Activated naive CD4-positive, alpha-beta T cell treated with anti-CD3 and anti-CD28 coated beads, Interleukin-2, amount 10 ng/mL, durations not matched to agents 7 days and 5 days (primary cell): ENCODE results near the gene MYPOP.

Experiments used
- CTCF ChIA-PET: fragments of 350-600 bp; sonication (Branson Sonifier 250); formaldehyde crosslinking; loops from one replicate; lab custom pipeline; 2021; ENCODE audit warnings: antibody characterized with exemption; lab: Charles Lee
- DNase-seq: peaks from one replicate; pipeline ENCODE4 v3.0.0-alpha.2; 2020
- H3K27ac Mint-ChIP-seq: one replicate; pipeline ENCODE4 v1.8.0; 2021; ENCODE audit warnings: mild to moderate bottlenecking, moderate library complexity, mixed read lengths
- H3K27me3 Mint-ChIP-seq: one replicate; pipeline ENCODE4 v1.8.0; 2021; ENCODE audit warnings: mild to moderate bottlenecking, mixed read lengths
- H3K36me3 Mint-ChIP-seq: one replicate; pipeline ENCODE4 v1.8.0; 2021; ENCODE audit warnings: mixed read lengths
- H3K4me1 Mint-ChIP-seq: one replicate; pipeline ENCODE4 v1.8.0; 2021; ENCODE audit warnings: mixed read lengths
- H3K4me3 Mint-ChIP-seq: one replicate; pipeline ENCODE4 v1.8.0; 2021; ENCODE audit warnings: mild to moderate bottlenecking, moderate library complexity, mixed read lengths
- H3K9me3 Mint-ChIP-seq: one replicate; pipeline ENCODE4 v1.8.0; 2021; ENCODE audit warnings: mixed read lengths

MYPOP gene

DNA sequence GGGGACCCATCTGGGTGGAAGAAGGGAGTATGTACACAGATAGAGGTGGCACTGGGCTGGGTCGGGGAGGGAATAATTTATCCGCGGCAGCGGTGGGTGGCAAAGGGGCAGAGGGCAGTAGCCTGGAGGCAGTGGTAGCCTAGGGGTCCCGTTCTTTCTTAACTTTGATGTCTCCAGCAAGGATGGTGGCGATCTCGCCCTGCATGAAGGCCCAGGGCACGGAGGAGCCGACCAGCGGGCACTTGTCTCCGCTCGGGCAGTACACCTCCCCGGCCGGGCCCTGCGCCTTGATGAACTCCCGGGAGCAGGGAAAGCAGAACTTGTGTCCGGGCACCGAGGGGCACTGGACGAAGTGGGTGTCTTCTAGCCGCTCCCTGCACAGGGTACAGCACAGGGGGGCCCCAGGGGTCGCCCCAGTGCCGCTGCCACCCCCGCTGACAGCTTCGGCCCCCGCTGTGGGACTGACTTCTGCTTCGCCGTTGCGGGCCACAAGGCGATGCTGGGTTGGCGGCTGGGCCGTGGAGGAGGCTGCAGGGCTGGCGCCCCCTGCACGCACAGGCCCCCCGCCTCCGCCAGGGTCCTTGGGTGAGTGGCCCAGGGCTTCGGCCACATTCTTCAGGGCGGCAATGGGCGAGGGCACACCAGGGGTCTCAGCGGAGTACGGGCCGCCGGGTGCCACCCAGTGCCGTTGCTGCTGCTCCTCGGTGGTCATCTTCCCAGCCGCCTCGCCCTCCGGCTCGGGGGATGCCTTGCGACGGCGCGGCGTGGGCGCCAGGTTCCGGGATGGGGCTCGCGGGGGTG, 18.3 kb downstream of the MYPOP start:
- Mint-ChIP-seq H3K9me3 (no peaks in the 10 kb centered on the region), H3K36me3 (peaks cover 4% of the 10 kb centered on the region), H3K27me3 (peaks cover 14% of the 10 kb centered on the region), H3K4me1 (peaks cover 40% of the 10 kb centered on the region), H3K4me3 (peak overlapping the region; percentile 65), H3K27ac (peak overlapping the region; percentile 65)
- CTCF ChIA-PET: interaction anchor here (1.1 to 5.3 kb wide), 3 partner anchors 17 to 114 kb away, joined by 3 to 58 read pairs (median 22); partner anchors contain the start of genes FOXA3, SIX5 and SYMPK
- no peak for DNase-seq

DNA sequence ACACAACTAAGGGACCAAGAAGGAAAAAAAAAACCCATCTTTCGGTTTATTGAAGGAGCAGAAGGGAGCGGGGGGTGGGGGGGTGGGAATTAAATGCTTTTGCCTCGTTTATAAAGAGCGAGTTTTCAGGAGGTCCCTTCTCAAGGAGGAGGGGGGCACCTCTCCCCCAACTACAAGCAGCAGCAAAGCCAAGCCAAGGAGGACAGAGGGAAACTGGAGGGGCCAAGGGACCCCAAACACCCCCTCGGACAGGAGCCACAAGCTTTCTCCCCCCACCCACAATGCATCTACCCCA, 18.9 kb downstream of the MYPOP start:
- H3K27ac Mint-ChIP-seq: peak overlapping the region; percentile 43
- CTCF ChIA-PET: interaction anchor here (1.1 to 5.3 kb wide), 4 partner anchors 17 to 114 kb away, joined by 3 to 58 read pairs (median 14); partner anchors contain the start of genes FOXA3, SIX5 and SYMPK

DNA sequence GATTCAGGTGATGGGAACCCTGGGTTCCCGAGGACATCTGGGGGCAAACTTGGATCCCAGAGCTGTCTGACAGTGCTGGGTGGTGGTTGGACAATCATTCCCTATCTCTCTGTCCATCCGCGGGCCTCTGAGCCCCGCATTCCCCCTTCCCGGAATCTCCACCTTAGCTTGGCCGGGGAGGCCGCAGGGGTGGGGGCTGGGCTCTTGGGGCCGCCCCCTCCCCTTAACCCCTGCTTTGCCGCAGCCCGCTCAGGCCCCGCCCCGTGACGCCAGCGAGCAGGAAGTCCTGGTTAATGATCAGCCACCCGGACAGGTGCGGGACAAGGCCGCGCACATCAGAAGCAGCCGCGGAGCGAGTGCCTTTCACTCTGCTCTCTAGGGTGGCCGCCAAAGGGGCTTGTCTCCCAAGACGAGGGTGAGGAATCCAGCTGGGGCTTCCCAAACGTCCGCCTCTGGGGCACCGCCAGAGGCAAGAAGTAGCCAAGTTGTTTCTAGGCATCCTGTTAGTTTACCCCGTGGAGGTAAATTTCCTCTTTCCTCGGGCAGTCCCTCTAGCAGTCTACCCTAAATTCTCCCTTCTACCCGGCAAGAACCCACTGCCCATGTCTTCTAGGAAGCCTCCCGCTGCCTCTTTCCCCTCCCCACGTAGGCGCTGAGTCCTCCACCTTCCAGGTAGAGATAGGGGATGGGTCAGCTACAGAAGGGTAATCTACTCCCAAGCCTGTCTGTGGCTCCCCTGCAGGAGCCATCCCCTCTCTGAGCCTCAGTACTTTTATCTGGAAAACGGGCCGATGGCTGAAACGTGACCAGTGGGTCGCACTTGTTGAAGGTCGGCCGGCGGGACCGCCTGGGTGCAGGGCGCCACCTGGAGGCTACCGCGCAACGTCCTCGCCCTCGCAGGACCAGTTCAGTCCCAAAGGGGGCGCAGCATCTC, 19.5 kb downstream of the MYPOP start:
- H3K9me3 Mint-ChIP-seq: no peaks in the 10 kb centered on the region
- DNase-seq: peak; percentile 89
- H3K27ac Mint-ChIP-seq: peak overlapping the region; percentile 43
- peaks cover 20% of the 10 kb centered on the region for H3K27me3 Mint-ChIP-seq
- H3K4me3 Mint-ChIP-seq: peak overlapping the region; percentile 65
- peaks cover 44% of the 10 kb centered on the region for H3K4me1 Mint-ChIP-seq
- H3K36me3 Mint-ChIP-seq: peaks cover 4% of the 10 kb centered on the region
- CTCF ChIA-PET: interaction anchor here (1.1 to 5.3 kb wide), 8 partner anchors 12 to 135 kb away, joined by 4 to 58 read pairs (median 9); partner anchors contain the start of genes FOXA3, MYPOP, SIX5 and SYMPK

More for the DNA sequence above, 18.9 kb downstream of the MYPOP start:
- DNase-seq: no peak
- peaks cover 41% of the 10 kb centered on the region for H3K4me1 Mint-ChIP-seq
- H3K9me3 Mint-ChIP-seq: no peaks in the 10 kb centered on the region
- peaks cover 17% of the 10 kb centered on the region for H3K27me3 Mint-ChIP-seq
- H3K4me3 Mint-ChIP-seq: peak overlapping the region; percentile 65
- H3K36me3 Mint-ChIP-seq: peaks cover 4% of the 10 kb centered on the region

DNA sequence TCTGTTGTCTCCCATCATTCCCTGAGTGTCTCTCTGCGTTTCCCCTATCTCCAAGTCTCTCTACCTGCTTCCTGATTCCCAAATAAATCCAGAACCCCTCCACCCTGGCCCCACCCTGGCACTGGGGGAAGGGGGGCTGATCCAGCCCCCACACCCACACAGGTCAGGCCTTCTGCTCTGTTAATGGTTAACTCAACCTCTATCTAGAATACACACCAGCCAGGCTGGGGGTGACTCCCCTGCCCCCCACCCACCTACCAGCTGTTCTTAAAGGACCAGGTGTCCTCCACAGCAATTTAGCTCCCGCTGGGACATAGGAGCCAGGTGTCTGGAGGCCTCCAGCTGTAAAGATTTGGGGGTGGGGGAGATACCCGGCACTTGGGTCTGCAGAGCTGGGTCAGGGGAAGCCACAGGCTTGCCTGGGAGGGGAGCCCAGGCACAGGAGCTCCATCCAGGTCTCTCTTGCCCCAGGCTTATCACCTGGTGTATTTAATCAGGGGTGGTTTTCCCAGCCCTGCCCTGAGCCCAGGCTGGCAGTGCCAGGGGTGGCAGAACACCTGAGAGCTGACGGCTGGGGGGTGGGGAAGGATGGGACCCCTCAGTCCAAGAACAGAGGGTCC, 20.4 kb downstream of the MYPOP start:
- CTCF ChIA-PET: interaction anchor here (0.7 to 5.3 kb wide), 10 partner anchors 11 to 136 kb away, joined by 3 to 58 read pairs (median 4); partner anchors contain the start of genes FOXA3, MYPOP, SIX5 and SYMPK
- Mint-ChIP-seq H3K4me3 (no peak overlapping the region), H3K27me3 (peaks cover 27% of the 10 kb centered on the region), H3K9me3 (no peaks in the 10 kb centered on the region), H3K4me1 (peaks cover 44% of the 10 kb centered on the region), H3K36me3 (peaks cover 4% of the 10 kb centered on the region), H3K27ac (no peak overlapping the region)
- DNase-seq: no peak

DNA sequence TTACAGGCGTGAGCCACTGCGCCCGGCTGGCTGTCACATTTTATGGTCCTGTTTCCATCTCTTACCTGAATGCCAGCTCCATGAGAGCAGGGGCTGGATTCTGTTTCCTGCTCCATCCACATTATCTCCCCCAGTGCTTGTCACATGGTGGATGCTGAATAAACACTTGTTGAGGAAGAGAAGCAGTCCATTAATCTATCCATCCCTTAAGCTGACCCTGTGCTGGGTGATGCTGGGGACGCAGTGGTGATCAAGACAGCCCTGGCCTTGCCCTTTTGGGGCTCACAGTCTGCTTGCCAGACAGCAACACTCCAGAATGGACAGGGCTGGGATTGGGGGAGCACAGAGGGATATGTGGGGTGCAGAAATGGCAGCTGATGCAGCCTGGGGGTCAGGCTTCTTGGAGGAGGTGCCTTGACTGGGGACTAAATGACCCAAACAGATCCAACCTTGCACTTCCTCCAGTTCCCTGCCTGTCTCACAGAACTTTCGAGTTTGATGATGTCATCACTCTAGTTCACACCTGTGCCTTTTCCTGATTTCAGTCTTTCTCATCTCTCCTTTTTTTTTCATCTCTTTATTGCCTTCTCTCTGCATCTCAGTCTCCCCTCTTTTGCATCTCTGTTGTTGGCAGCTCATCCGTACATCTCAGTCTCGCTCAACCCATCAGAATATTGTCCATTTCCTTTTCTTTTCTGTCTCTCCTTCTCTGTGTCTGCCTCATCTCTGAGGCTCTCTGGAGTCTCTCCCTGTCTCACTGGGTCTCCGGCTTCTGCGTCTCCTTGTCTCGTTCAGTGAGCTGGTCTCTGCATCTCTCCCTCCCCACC, 21.1 kb downstream of the MYPOP start:
- DNase-seq: no peak
- Mint-ChIP-seq H3K4me3 (no peak overlapping the region), H3K9me3 (no peaks in the 10 kb centered on the region), H3K4me1 (peaks cover 43% of the 10 kb centered on the region), H3K27ac (no peak overlapping the region), H3K27me3 (peaks cover 34% of the 10 kb centered on the region), H3K36me3 (peaks cover 4% of the 10 kb centered on the region)
- CTCF ChIA-PET: interaction anchor here (0.7 to 5.3 kb wide), 8 partner anchors 16 to 136 kb away, joined by 3 to 58 read pairs (median 4); partner anchors contain the start of genes FOXA3, MYPOP and SYMPK

DNA sequence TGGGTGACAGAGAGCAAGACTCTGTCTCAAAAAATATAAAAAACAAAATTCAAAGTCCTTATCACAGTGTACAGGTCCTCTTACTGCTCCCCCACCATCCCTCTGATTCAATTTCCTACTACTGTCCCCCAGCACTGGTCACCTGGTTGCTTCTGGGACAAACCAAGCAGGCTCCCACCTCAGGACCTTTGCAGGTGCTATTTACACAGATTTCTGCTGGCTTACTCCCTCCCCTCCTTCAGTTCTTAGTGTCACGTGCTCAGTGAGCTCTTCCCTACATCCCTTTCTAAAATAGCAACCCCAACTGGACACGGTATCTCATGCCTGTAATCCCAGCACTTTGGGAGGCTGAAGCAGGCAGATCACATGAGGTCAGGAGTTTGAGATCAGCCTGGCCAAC, 22.4 kb downstream of the MYPOP start:
- Mint-ChIP-seq H3K9me3 (no peaks in the 10 kb centered on the region), H3K27me3 (peaks cover 48% of the 10 kb centered on the region), H3K4me3 (no peak overlapping the region), H3K36me3 (peaks cover 4% of the 10 kb centered on the region), H3K4me1 (peaks cover 42% of the 10 kb centered on the region), H3K27ac (no peak overlapping the region)
- DNase-seq: no peak
- CTCF ChIA-PET: interaction anchor here (1.1 to 1.6 kb wide), 2 partner anchors 31 to 63 kb away, joined by 3 to 4 read pairs; no protein-coding TSS in a partner anchor

DNA sequence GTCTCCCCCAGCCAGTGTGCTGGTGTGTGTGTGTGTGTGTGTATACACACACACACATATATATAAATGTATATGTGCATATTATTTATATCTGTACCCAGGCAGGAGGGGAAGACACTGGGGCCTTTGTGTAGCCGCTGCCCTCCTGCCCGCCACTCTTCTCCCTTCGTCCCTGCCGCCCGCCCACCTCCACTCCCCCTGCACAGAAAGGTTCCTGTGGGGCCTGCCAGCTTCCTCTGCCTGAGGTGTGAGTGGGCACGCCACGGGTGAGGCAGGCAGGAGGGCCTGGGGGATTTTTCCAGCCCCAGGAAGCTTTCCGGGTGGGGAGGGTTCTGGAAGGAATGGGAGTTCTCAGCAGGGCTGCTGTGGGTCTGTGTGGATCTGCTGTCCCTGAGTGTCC, 23.4 kb downstream of the MYPOP start:
- no peak for DNase-seq

DNA sequence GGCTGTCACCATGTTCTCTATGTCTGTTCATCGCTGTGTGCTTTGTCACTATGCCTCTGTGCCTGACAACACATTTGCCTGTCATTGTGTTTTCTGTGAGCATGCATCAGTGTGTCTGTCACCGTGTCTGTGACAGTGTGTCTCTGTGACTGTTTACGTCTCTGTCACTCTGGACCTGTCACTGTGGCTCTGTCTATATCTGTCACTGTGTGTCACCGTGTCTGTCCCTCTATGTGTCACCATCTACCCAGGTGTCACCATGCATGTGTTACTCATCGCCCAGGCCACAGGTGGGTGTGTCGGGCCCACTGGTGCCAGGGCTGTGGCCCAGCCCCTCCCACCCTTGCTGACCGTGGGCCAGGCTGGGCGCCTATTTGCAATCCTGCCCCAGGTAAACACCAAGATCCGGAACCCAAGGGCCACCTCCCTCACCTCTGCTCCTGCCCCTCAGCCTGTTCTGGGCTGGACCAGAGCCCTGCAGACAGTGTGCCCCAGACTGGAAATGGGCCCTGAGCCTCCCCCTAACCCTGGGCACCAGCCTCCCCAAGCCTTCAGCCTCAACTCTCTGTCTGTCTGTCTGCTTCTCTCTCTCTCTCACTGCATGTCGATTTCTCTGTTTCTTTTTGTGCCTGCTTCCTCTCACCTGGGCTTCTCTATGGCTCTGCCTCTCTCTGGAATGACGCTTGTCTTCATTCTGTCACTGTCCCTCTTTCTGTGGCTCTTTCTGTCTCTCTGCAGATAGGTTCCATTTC, 24.2 kb downstream of the MYPOP start:
- no peak overlapping the region for H3K4me3 Mint-ChIP-seq
- CTCF ChIA-PET: no interaction called here
- H3K27me3 Mint-ChIP-seq: peaks cover 60% of the 10 kb centered on the region
- DNase-seq: no peak
- H3K9me3 Mint-ChIP-seq: no peaks in the 10 kb centered on the region
- H3K4me1 Mint-ChIP-seq: peaks cover 31% of the 10 kb centered on the region
- peaks cover 1% of the 10 kb centered on the region for H3K36me3 Mint-ChIP-seq
- no peak overlapping the region for H3K27ac Mint-ChIP-seq

More for the DNA sequence above, 23.4 kb downstream of the MYPOP start:
- peaks cover 52% of the 10 kb centered on the region for H3K27me3 Mint-ChIP-seq
- no peak overlapping the region for H3K27ac Mint-ChIP-seq
- H3K36me3 Mint-ChIP-seq: peaks cover 4% of the 10 kb centered on the region
- CTCF ChIA-PET: interaction anchor here (1.6 kb wide), 1 partner anchor 62 kb away, joined by 4 read pairs; no protein-coding TSS in a partner anchor
- peaks cover 39% of the 10 kb centered on the region for H3K4me1 Mint-ChIP-seq
- no peaks in the 10 kb centered on the region for H3K9me3 Mint-ChIP-seq
- no peak overlapping the region for H3K4me3 Mint-ChIP-seq

DNA sequence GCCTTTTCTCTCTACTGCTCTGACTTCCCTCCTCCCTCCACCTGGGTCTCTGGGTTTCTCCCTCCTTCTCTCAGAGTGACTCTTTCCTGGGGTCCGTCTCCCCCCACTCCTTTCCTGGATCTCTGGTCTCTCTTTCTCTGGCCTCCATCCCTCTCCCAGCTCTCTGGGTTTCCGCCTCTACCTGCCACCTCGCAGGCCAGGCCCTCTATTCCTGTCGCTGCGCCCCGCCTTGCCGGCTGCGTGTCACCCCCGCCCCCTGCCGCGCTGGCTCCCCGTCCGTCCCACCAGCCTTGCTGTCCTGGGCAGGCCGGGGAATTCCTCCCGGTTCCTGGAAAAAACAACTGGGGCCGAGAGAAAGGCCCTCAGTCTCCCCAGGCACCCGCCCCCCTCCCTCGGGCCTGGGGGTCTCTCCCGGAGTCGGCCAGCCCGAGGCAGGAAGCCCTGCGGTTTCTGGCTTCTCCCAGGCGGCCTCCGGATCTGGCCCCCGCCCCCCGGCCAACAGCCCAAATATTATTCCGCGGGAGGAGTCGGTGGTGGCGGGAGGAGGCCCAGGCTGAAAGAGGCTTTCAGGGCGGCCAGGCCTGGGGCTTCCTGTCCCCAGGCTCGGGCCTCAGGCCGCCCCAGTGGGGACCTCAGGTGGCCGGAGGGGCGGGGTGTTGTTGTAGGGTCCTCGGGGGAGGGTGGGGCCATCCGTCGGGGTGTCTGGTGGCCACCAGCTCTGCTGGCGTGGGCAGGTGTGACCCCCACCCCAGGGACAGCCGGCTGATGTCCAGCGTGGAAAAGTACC, 25.8 kb downstream of the MYPOP start:
- H3K27ac Mint-ChIP-seq: no peak overlapping the region
- H3K36me3 Mint-ChIP-seq: no peaks in the 10 kb centered on the region
- CTCF ChIA-PET: no interaction called here
- DNase-seq: peak; percentile 46
- peaks cover 60% of the 10 kb centered on the region for H3K27me3 Mint-ChIP-seq
- peaks cover 23% of the 10 kb centered on the region for H3K4me1 Mint-ChIP-seq
- H3K9me3 Mint-ChIP-seq: no peaks in the 10 kb centered on the region
- no peak overlapping the region for H3K4me3 Mint-ChIP-seq

DNA sequence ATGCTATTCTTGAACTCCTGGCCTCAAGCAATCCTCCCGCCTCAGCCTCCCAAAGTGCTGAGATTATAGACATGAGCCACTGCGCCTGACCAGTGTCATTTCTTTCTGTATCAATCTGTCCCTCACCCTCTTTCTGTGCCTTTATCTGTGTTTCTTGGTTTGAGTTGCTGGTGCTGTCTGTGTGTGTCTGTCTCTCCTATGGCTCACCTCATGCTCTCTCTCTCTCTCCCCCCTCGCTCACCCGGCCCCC, 26.3 kb downstream of the MYPOP start:
- CTCF ChIA-PET: no interaction called here
- peaks cover 55% of the 10 kb centered on the region for H3K27me3 Mint-ChIP-seq
- no peaks in the 10 kb centered on the region for H3K9me3 Mint-ChIP-seq
- H3K4me1 Mint-ChIP-seq: peaks cover 18% of the 10 kb centered on the region
- no peak for DNase-seq
- no peak overlapping the region for H3K27ac Mint-ChIP-seq
- H3K36me3 Mint-ChIP-seq: no peaks in the 10 kb centered on the region
- no peak overlapping the region for H3K4me3 Mint-ChIP-seq

DNA sequence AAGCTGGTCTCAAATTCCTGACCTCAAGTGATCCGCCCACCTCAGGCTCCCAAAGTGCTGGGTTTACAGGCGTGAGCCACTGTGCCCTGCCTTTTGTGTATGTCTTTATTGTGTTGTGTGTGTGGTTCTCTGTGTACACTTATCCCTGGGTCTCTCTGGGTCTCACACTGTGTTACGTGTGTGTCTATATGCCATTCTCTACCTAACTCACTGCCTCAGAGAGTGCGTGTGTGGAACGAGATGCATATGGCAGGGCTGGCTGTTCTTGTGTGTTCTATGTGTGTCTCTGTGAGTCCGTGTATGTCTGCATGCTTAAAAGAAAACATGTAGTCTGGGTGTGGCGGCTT, 27.8 kb downstream of the MYPOP start:
- CTCF ChIA-PET: no interaction called here
- Mint-ChIP-seq H3K4me1 (peaks cover 16% of the 10 kb centered on the region), H3K9me3 (no peaks in the 10 kb centered on the region), H3K36me3 (no peaks in the 10 kb centered on the region), H3K27me3 (peaks cover 55% of the 10 kb centered on the region), H3K27ac (no peak overlapping the region), H3K4me3 (no peak overlapping the region)
- DNase-seq: no peak

DNA sequence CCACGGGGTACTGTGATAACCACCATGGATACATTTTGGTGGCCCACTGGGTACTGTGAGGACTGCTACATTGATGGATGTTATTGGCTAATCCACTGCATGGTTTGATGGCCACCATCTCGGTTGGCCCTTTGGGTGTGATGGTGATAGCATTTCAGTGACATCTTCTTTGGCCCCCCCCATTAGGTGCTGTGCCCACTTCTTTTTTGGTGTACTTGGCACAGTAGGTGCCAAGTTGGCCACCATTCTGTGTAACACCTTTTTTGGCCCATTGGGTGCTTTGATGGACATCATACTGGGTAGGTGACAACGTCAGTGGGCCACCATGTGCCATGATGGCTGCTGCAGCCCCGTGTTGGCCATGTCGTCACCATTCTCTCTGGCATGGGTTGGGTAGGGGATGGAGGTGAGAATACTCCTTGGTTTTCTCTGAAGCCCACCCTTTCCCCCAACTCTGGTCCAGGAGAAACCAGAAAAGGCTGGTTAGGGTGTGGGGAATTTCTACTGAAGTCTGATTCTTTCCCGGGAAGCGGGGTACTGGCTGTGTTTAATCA, 29.1 kb downstream of the MYPOP start:
- no peaks in the 10 kb centered on the region for H3K9me3 Mint-ChIP-seq
- CTCF ChIA-PET: interaction anchor here (1.5 kb wide), 1 partner anchor 10 kb away, joined by 3 read pairs; the partner anchor contains the start of gene SYMPK
- H3K36me3 Mint-ChIP-seq: no peaks in the 10 kb centered on the region
- H3K4me1 Mint-ChIP-seq: peaks cover 13% of the 10 kb centered on the region
- H3K27me3 Mint-ChIP-seq: peaks cover 54% of the 10 kb centered on the region
- H3K4me3 Mint-ChIP-seq: no peak overlapping the region
- DNase-seq: no peak
- H3K27ac Mint-ChIP-seq: no peak overlapping the region
